GM12875 (cell line): ENCODE results near the gene ATP5PO.
"Not testable (repeated sequence)": the region's sequence is repeated elsewhere in the genome, so short reads cannot be mapped to it uniquely, and the experiment has no call there.

Experiments
- H3K4me3 ChIP-seq: one replicate; pipeline ENCODE4 v1.5.1; 2011; ENCODE audit warnings: low read depth, low read length, control low read depth
- TF ChIP-seq, protein P1 (sequence below): IDR thresholded peaks from 2 replicates; pipeline ENCODE4 v1.5.1; 2011; ENCODE audit warnings: low read depth, mild to moderate bottlenecking, control low read depth, inconsistent platforms, low read length, moderate library complexity, borderline replicate concordance; ENCODE audit not compliant: insufficient read depth

Gene ATP5PO

DNA sequence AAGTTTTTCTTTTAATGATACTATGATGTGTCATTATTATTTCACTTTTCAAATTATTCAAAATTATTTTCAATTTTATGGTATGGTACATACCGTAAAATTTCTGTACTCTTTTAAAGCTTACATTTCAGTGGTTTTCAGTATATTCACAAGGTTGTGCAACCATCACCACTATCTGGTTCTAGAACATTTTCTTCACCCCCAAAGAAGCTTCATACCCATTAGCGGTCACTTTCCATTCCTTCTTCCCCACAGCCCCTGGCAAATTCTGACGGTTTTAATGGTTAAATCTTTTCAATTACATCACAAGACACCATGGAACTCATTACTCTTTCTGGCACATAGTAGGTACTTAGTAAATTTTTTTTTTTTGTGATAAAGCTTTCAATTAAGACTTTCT lies 22.8 kb upstream of the ATP5PO start:
- TF ChIP-seq, protein P1, sequence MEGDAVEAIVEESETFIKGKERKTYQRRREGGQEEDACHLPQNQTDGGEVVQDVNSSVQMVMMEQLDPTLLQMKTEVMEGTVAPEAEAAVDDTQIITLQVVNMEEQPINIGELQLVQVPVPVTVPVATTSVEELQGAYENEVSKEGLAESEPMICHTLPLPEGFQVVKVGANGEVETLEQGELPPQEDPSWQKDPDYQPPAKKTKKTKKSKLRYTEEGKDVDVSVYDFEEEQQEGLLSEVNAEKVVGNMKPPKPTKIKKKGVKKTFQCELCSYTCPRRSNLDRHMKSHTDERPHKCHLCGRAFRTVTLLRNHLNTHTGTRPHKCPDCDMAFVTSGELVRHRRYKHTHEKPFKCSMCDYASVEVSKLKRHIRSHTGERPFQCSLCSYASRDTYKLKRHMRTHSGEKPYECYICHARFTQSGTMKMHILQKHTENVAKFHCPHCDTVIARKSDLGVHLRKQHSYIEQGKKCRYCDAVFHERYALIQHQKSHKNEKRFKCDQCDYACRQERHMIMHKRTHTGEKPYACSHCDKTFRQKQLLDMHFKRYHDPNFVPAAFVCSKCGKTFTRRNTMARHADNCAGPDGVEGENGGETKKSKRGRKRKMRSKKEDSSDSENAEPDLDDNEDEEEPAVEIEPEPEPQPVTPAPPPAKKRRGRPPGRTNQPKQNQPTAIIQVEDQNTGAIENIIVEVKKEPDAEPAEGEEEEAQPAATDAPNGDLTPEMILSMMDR, result no peak
- H3K4me3 ChIP-seq, result no peak overlapping the region

- TF ChIP-seq, protein P1, result no peak
- no peak overlapping the region for H3K4me3 ChIP-seq
Observed at GRCh38 chr21:33937931-33938339, 22.3 kb upstream of the ATP5PO start.

GRCh38 chr21:33937146-33937545 lies 21.5 kb upstream of the ATP5PO start:
- no peak overlapping the region for H3K4me3 ChIP-seq
- TF ChIP-seq, protein P1, result no peak

DNA sequence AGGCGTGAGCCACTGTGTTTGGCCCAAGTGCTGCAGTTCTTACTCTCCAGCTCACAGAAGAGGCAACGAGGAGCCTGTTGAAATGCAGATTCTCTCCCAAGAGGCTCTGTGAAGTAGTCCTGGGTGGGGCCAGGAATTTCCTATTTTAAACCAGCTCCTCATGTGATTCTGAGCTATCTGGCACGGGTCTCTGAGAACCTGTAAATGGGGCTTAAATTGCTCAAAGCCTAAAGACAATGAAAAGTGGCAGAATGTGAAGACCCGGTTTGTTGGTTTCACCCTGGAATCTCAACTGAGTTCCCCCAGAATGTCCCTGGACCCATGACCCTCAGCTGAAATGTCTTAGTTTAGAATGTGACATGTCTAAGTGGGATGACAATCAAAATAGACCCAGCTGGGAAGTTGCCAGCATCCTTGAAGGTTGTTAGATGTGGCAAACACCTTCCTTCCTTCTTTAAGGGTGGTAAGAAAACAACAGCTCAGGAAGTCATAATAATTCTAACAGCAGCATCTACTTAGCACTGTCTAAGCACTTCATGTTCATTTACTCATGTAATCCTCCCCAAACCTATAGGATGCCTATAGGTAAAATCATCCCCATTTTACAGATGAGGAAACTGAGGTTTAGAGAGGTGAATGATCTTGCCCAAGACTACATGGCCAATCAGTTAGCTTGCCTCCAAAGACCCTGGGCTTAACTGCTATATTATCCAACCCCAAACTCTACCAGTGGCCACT lies 20.9 kb upstream of the ATP5PO start:
- TF ChIP-seq, protein P1, result no peak
- no peak overlapping the region for H3K4me3 ChIP-seq

DNA sequence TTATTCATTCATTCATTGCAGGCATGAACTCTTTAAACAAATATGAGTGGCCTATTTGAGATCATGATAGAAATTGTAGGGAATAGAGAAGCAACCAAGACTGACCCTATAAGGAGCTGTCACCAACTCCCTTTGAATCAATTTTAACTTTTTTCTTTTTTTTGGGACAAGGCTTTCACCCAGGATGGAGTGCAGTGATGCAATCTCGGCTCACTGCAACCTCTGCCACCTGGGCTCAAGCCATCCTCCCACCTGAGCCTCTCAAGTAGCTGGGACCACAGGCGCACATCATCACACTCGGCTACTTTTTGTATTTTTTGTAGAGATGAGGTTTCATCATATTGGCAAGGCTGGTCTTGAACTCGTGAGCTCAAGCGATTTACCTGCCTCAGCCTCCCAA lies 17.1 kb upstream of the ATP5PO start:
- no peak overlapping the region for H3K4me3 ChIP-seq
- TF ChIP-seq, protein P1, result no peak

- peak overlapping the region; percentile 19 for H3K4me3 ChIP-seq
Observed at GRCh38 chr21:33931799-33932390, 16.3 kb upstream of the ATP5PO start.

GRCh38 chr21:33931052-33931798 lies 15.6 kb upstream of the ATP5PO start:
- not testable (repeated sequence) for H3K4me3 ChIP-seq

More at GRCh38 chr21:33931799-33932390, 16.3 kb upstream of the ATP5PO start:
- TF ChIP-seq, protein P1, result no peak

GRCh38 chr21:33926248-33926647 lies 10.6 kb upstream of the ATP5PO start:
- H3K4me3 ChIP-seq, result not testable (repeated sequence)
